Astrocyte (in vitro differentiated cells and primary cell): Measurements from ENCODE around the gene ASPSCR1. TPM values are rescaled to one million over a fixed set of nuclear protein-coding genes. Genes with fewer than 3 reads are reported as not detected.

Source experiments
- DNase-seq: peaks from one replicate; pipeline ENCODE4 v3.0.0-alpha.2; 2010; ENCODE audit warnings: low read depth
- FAIRE-seq: peaks from 2 replicates; lab custom pipeline; 2011; peaks lifted over from hg19 to GRCh38; lab: Jason Lieb, UNC
- H2AFZ ChIP-seq: 2 replicates; pipeline ENCODE4 v1.6.0; 2012; ENCODE audit warnings: low read depth, low read length, inconsistent platforms
- H3K27ac ChIP-seq: 2 replicates; pipeline ENCODE4 v1.5.1; 2011; ENCODE audit warnings: low read depth, low read length, inconsistent platforms
- H3K27me3 ChIP-seq: 2 replicates; pipeline ENCODE4 v1.6.0; 2011; ENCODE audit warnings: low read length, inconsistent platforms; ENCODE audit not compliant: insufficient read depth
- H3K36me3 ChIP-seq: 2 replicates; pipeline ENCODE4 v1.5.1; 2011; ENCODE audit warnings: low read length, inconsistent platforms; ENCODE audit not compliant: insufficient read depth
- H3K4me1 ChIP-seq: 2 replicates; pipeline ENCODE4 v1.5.1; 2011; ENCODE audit warnings: low read length, inconsistent platforms; ENCODE audit not compliant: insufficient read depth
- H3K4me2 ChIP-seq: 2 replicates; pipeline ENCODE4 v1.6.0; 2012; ENCODE audit warnings: low read length, inconsistent platforms
- H3K4me3 ChIP-seq: 2 replicates; pipeline ENCODE4 v1.5.1; 2011; ENCODE audit warnings: low read depth, mild to moderate bottlenecking, low read length, inconsistent platforms; ENCODE audit not compliant: insufficient read depth
- H3K79me2 ChIP-seq: 2 replicates; pipeline ENCODE4 v1.6.0; 2012; ENCODE audit warnings: mild to moderate bottlenecking, low read length, inconsistent platforms; ENCODE audit not compliant: insufficient read depth
- H3K9ac ChIP-seq: 2 replicates; pipeline ENCODE4 v1.6.0; 2012; ENCODE audit warnings: mild to moderate bottlenecking, low read length, inconsistent platforms
- H3K9me3 ChIP-seq: 2 replicates; pipeline ENCODE4 v1.5.1; 2012; ENCODE audit warnings: low read depth, mild to moderate bottlenecking, low read length, inconsistent platforms; ENCODE audit not compliant: insufficient read depth
- H4K20me1 ChIP-seq: 2 replicates; pipeline ENCODE4 v1.6.0; 2012; ENCODE audit warnings: low read length, inconsistent platforms; ENCODE audit not compliant: insufficient read depth
- H3K27ac Mint-ChIP-seq: one replicate; pipeline ENCODE4 v1.8.0; 2021; ENCODE audit warnings: mild to moderate bottlenecking, mixed read lengths; ENCODE audit not compliant: unreplicated experiment
- H3K27me3 Mint-ChIP-seq: one replicate; pipeline ENCODE4 v1.8.0; 2021; ENCODE audit warnings: low read depth, mixed read lengths; ENCODE audit not compliant: unreplicated experiment
- H3K36me3 Mint-ChIP-seq: one replicate; pipeline ENCODE4 v1.8.0; 2021; ENCODE audit warnings: low read depth, mixed read lengths; ENCODE audit not compliant: unreplicated experiment
- H3K4me1 Mint-ChIP-seq: one replicate; pipeline ENCODE4 v1.8.0; 2021; ENCODE audit warnings: low read depth, mixed read lengths; ENCODE audit not compliant: unreplicated experiment
- H3K4me3 Mint-ChIP-seq: one replicate; pipeline ENCODE4 v1.8.0; 2021; ENCODE audit warnings: mild to moderate bottlenecking, moderate library complexity, mixed read lengths; ENCODE audit not compliant: unreplicated experiment
- H3K9me3 Mint-ChIP-seq: one replicate; pipeline ENCODE4 v1.8.0; 2021; ENCODE audit warnings: mild to moderate bottlenecking, mixed read lengths; ENCODE audit not compliant: unreplicated experiment
- EZH2 ChIP-seq: IDR thresholded peaks from 2 replicates; pipeline ENCODE4 v1.6.1; 2012; ENCODE audit warnings: mild to moderate bottlenecking, low read length, inconsistent platforms; ENCODE audit not compliant: insufficient read depth
- total RNA-seq: library from RNA; stranded (reverse); gene quantifications from 2 replicates; pipeline ENCODE4 v1.2.1, GENCODE V29; 2021
- TF ChIP-seq, protein P1 (sequence below): IDR thresholded peaks from 2 replicates; pipeline ENCODE4 v1.5.1; 2011; ENCODE audit warnings: low read depth, mild to moderate bottlenecking, inconsistent platforms, low read length, moderate library complexity; ENCODE audit not compliant: insufficient read depth

Gene ASPSCR1
- total RNA-seq, 1 donor from 2014 or later = 25.5 TPM

DNA sequence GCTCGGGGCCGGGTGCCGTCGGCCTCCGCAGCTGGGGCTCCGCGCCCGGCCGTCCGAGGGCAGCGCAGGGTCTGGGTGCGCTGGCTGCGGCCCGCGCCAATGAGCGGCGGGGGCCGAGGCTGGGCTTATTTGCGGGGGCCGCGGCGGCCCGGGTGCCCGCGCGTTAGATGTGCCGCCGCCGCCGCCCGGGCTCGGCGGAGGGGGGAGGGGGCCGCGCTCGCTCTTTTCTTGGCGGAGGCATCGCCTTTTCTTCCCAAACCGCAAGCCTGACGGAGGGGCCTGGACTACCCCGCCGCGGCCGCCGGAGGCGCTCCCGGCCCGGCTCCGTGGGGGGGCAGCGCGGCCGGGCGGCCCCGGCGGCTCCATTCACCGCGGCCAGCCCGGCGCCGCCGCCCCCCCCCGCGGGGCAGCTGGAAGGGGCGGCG, 16.3 kb upstream of the ASPSCR1 start, which contains the start of gene NOTUM:
NOTUM (minus strand) TSS at position 101 of the 425 bp plus-strand sequence. CDS start 278 bp downstream, outside the sequence.
- H4K20me1 ChIP-seq = peaks cover 7% of the 10 kb centered on the region
- no peaks in the 10 kb centered on the region for H3K36me3 ChIP-seq
- no peak for DNase-seq
- no peak within 1 kb of the TSS for H3K4me3 ChIP-seq
- H3K9me3 ChIP-seq = no peaks in the 10 kb centered on the region
- peak within 1 kb of the TSS; percentile 55 for H3K4me2 ChIP-seq
- FAIRE-seq = no peak
- H3K27ac ChIP-seq = no peak within 1 kb of the TSS
- Mint-ChIP-seq H3K4me1 (no peaks in the 10 kb centered on the region), H3K27me3 (peaks cover 32% of the 10 kb centered on the region), H3K4me3 (no peak within 1 kb of the TSS), H3K36me3 (no peaks in the 10 kb centered on the region), H3K9me3 (peaks cover 2% of the 10 kb centered on the region), H3K27ac (peak within 1 kb of the TSS; percentile 75)
- H3K79me2 ChIP-seq = no peaks in the 10 kb centered on the region
- TF ChIP-seq, protein P1, sequence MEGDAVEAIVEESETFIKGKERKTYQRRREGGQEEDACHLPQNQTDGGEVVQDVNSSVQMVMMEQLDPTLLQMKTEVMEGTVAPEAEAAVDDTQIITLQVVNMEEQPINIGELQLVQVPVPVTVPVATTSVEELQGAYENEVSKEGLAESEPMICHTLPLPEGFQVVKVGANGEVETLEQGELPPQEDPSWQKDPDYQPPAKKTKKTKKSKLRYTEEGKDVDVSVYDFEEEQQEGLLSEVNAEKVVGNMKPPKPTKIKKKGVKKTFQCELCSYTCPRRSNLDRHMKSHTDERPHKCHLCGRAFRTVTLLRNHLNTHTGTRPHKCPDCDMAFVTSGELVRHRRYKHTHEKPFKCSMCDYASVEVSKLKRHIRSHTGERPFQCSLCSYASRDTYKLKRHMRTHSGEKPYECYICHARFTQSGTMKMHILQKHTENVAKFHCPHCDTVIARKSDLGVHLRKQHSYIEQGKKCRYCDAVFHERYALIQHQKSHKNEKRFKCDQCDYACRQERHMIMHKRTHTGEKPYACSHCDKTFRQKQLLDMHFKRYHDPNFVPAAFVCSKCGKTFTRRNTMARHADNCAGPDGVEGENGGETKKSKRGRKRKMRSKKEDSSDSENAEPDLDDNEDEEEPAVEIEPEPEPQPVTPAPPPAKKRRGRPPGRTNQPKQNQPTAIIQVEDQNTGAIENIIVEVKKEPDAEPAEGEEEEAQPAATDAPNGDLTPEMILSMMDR = no peak
- no peak for TF ChIP-seq EZH2
- peaks cover 44% of the 10 kb centered on the region for H3K27me3 ChIP-seq
- no peaks in the 10 kb centered on the region for H3K4me1 ChIP-seq
- no peak within 1 kb of the TSS for H3K9ac ChIP-seq
- peak within 1 kb of the TSS; percentile 10 for H2AFZ ChIP-seq

DNA sequence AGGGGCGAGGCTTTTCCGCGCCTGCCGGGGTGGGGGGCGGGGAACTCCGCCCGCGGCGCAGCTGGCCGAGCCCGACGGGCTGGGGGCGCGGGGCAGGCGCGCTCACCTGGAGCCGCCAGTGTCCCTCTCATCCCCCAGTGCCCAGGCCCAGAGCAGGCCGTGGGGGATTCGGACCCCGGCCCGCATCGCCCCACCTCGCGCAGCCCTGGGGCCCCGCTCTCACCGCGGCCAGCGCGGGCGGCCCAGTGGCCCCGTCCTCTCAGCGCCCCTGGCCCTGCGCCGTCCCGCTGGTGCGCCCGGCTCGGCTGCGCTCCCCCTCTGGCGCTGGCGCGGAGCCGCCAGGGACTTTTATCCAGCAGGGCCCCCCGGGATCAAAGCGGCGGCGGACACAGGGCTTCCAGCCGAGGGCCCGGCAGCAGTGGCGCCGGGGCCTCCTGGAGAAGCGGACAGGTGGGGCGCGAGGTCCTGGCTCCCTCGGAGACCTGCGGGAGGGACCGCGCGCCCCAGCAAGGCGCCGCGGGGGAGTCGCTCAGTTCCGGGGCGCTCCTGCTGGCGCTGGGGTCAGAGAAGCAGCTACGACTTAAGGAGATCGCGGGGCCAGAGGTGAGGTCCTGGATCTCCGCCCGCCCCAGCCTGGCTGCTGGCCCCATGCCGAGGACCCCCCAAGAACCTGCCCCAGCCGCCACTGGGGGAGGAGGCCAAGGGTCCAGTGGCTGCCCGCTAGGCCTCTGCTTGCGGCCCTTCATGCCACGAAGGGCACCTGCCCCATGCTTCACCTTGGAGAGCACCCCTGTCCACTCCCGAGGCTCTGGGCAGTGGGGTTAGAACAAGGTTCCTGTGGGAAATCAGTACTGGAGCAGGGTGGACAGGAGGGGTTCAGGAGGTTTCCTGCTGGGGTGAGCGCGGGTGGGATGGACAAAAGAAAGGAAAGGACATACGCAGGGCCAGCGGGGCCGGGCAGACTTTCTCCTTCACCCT, 15.6 kb upstream of the ASPSCR1 start:
- Histone ChIP-seq H3K27me3 (peaks cover 46% of the 10 kb centered on the region), H3K27ac (no peak overlapping the region), H4K20me1 (peaks cover 7% of the 10 kb centered on the region), H3K9me3 (no peaks in the 10 kb centered on the region), H2AFZ (no peak overlapping the region), H3K4me3 (no peak overlapping the region), H3K9ac (no peak overlapping the region), H3K4me2 (no peak overlapping the region), H3K79me2 (no peaks in the 10 kb centered on the region), H3K36me3 (no peaks in the 10 kb centered on the region), H3K4me1 (no peaks in the 10 kb centered on the region)
- Mint-ChIP-seq H3K4me3 (peak overlapping the region; percentile 60), H3K27ac (peak overlapping the region; percentile 75), H3K9me3 (peaks cover 2% of the 10 kb centered on the region), H3K4me1 (no peaks in the 10 kb centered on the region), H3K36me3 (no peaks in the 10 kb centered on the region), H3K27me3 (peaks cover 31% of the 10 kb centered on the region)
- TF ChIP-seq EZH2 = peak; percentile 96
- TF ChIP-seq, protein P1 = no peak
- DNase-seq (no peak), FAIRE-seq (no peak)
